Omental fat pad (tissue), 4 donors: Measurements from ENCODE around the gene SMIM38. TPM values are rescaled to one million over a fixed set of nuclear protein-coding genes. Genes with fewer than 3 reads are reported as not detected.

Experiments
- ATAC-seq: fragments of 150-250 bp; one replicate; pipeline ENCODE4 v1.9.1; 2016; ENCODE audit warnings: mild to moderate bottlenecking, moderate library complexity; ENCODE audit not compliant: low FRiP score
- DNase-seq: peaks from one replicate; pipeline ENCODE4 v3.0.0-alpha.2; 2019; ENCODE audit warnings: low spot score
- CTCF ChIP-seq, 3 donors: fragments of 450-650 bp; IDR thresholded peaks; one replicate each; pipeline ENCODE4 v1.5.1; 2016 to 2017; ENCODE audit warnings: antibody characterized with exemption in 3 of 3, mild to moderate bottlenecking in 3 of 3, moderate library complexity in 2 of 3
- total RNA-seq, 4 donors: library from RNA; depleted of rRNA; stranded (reverse); fragments of >200 nt; gene quantifications; one replicate each; pipeline ENCODE4 v1.1.0, GENCODE V29; 2016

Gene SMIM38
- total RNA-seq, 4 donors from 2014 or later, result 0.69 to 1.6 (median 0.85) TPM

DNA sequence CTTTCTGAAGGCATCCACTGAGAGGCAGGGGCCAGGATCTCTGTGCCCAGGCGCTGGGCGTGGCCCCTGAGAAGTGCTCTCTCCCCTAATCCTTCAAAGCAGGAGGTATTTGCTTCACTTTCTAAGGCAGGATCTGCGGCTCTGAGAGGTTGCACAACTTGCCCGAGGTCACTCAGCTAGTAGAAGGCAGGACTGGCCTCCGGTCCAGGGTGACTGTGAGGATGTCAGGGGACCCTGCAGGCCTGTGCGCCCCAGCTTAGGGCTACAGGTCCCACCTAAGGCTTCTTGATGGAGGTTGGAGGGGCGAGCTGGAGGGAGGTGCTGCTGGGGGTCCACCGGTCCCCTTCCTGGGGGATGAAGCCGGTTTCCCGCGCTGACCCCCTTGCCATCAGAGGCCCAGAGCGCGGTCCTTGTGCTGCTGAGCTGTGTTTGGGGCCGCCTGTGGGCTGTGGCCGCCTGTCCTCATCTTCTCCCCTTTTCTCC, 979 bp downstream of the SMIM38 start:
- no peak for TF ChIP-seq CTCF (IDR thresholded peaks at IDR 0.05)
- DNase-seq (no peak), ATAC-seq (no peak)

DNA sequence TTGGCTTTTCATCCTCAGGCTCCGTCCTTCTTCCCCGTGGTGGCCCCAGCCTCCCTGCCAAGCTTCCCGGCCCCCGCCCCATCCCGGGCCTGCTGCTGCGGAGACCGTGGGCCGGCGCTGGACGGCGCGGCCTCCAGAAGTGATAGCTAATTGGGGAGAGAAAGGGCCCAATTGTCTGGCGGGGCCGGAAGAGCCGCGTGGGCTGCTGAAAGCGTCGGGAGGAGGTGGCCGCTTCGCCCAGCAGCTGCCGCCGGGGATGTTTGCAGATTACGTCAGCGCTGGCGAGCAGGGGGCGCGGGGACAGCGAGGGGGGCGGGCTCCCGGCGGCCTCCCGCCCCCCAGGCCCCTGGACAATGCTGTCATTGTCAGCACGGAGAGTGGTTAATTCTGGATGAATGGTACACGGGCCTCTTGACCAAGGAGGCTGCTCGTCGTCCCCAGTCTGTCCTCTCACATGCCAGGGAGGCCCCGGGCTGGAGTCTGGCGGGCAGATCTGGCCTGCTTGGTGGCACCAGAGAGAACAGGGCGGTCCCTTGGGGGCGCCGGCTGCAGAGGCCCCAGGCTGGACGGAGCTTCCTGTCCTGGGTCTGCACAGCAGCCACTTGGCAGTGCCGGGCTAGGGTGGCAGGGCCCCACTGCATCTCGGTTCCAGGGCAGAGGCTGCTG, 1.6 kb downstream of the SMIM38 start:
- no peak for DNase-seq
- no peak for TF ChIP-seq CTCF (IDR thresholded peaks at IDR 0.05)
- no peak for ATAC-seq

DNA sequence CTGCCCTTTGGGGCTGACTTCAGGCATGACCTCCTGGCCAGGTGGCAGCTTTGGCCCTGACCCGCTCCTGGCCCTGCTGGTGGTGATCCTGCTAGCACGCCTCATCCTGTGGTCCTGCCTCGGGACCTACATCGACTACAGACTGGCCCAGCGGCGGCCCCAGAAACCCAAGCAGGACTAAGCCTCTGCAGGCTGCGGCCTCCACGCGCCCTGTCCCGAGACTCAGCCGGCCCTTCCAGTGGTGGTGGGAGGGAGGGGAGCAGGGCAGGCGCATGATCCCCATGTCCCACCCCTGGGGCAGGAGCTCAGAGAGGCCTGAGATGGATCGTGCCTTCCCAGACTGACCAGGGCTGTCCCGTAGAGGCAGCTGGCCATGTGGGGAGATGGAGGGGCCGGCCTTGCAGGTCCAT, 2.1 kb downstream of the SMIM38 start:
- TF ChIP-seq CTCF (IDR thresholded peaks at IDR 0.05), result no peak
- no peak for ATAC-seq
- no peak for DNase-seq

- TF ChIP-seq CTCF (IDR thresholded peaks at IDR 0.05), result no peak
- no peak for DNase-seq
- ATAC-seq, result no peak
Observed at GRCh38 chr11:69158301-69159149, 2.8 kb downstream of the SMIM38 start.

GRCh38 chr11:69159150-69159852, 3.6 kb downstream of the SMIM38 start:
- ATAC-seq, result no peak
- DNase-seq, result no peak
- TF ChIP-seq CTCF (IDR thresholded peaks at IDR 0.05), result no peak

DNA sequence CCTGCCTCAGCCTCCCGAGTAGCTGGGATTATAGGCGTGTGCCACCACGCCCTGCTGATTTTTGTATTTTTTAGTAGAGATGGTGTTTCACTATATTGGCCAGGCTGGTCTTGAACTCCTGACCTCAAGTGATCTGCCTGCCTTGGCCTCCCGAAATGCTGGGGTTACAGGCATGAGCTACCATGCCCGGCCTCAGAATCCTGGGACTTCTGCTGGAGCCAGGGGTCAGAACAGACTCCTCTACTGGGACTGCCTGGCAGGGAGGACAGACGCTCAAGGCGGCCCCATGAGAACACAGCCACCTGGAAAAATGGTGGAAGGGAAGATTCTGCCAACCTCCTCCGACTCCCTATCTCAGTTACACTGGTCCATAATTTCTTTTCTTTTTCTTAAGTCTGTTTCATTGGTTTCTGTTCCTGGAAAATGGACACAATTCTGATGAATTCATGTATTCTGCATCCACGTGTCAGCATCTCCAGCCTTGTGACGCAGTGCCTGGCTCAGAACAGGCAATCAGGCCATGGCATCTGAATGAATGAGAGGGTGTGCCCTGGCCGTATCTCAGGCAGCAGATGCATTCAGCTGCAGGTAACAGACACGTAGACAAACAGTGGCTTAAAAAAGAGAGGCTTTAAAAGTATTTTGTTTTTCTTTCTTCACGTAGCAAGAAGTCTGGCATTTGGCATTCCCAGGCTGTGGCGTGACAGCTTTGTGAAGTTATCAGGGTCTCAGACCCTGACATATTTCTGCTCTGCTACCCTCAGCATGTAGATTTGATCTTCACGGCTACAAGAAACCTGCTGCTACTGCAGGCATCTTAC, 4.8 kb downstream of the SMIM38 start:
- DNase-seq (no peak), ATAC-seq (no peak)
- TF ChIP-seq CTCF (IDR thresholded peaks at IDR 0.05), result no peak
